ENCODE measurements around the gene TSKU.

The TSKU gene

GRCh38 chr11:76806131-76806530 lies 23.0 kb downstream of the TSKU start:
- DNase-seq (ENCODE audit: low read depth), result no peak
- no peak overlapping the region for H3K4me3 ChIP-seq (ENCODE audit: low read length)
- no peak for TF ChIP-seq CTCF (IDR thresholded peaks at IDR 0.05; ENCODE audit: insufficient read depth, low read depth, low read length, missing control alignments)

DNA sequence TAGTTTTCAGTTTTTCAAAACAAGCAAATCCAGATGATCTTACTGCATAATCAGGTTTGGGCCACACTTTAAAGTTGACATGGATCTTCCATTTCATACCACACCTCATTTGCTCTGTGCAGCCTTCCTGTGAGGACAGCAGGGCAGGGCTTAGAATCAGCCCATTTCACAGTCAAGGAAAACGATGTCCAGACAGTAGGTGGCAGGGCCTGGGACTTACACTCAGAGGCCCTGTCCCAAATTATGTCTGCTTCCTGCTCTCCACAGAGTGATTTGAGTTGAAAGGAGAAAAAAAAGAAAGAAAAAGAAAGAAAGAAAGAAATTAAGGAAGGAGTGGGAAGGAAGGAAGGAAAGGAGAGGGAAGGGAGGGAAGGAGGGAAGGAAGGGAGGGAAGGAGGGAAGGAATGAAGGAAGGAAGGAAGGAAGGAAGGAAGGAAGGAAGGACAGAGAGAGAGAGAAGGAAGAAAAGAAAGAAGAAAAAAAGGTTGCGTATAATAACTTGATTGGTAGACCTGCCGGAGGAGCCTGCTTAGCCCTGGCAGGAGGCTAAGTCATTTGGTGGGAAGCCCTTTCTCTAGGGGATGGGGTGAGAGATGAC lies 23.6 kb downstream of the TSKU start:
- TF ChIP-seq CTCF (IDR thresholded peaks at IDR 0.05; ENCODE audit: insufficient read depth, low read depth, low read length, missing control alignments), result no peak
- H3K4me3 ChIP-seq (ENCODE audit: low read length), result no peak overlapping the region
- no peak for DNase-seq (ENCODE audit: low read depth)

DNA sequence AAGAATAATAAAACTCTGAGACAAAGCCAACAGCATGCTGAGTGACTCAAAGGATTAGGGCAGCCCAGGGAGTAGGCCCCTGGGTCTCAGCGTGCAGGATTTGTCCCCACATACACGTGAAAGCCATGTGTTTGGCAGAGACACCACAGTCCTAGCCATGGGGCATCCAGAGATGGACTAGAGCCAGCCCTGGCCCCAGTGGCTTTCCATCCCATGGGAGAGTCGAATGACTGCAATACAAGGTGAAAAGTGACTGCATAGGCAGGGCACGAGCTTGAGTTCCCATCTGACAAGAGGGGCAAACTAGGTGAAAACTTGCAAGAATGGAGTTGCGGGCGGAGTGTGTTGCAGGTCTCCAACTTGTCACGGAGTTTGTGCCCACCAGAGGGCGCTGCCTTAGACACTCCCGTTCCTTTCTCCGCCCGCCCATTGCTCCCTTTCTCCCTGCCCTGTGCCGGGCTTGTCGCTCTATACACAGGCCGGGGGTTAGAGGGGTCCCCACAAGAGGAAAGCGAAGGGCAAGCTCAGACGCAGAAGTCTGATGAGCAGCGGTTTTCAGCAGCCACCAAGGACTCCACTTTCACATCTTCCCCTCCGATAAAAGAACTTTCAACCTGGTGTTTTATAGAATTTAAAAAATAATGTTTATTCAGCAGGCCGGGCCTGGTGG lies 24.2 kb downstream of the TSKU start:
- DNase-seq (ENCODE audit: low read depth), result peak; percentile 80
- peak; percentile 71 for TF ChIP-seq CTCF (IDR thresholded peaks at IDR 0.05; ENCODE audit: insufficient read depth, low read depth, low read length, missing control alignments)

DNA sequence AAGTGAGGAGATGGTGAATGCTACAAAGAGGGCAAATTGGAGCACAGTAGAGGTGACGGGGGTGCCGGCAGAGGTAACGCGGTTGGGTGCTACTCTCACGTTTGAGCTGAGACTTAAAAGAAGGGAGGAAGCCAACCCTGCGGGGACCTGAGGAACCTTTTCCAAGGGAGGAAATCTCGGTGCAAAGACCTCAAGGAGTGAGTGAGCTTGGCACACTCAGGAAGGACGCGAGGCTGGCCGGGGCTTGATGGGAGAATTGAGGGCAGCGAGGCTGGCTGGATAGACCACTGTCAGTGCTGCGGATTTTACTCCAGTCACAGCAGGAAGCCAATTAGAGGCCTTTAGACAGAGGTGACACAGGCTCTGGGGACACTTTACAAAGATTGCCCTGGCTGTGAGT lies 25.0 kb downstream of the TSKU start:
- TF ChIP-seq CTCF (IDR thresholded peaks at IDR 0.05; ENCODE audit: insufficient read depth, low read depth, low read length, missing control alignments), result no peak
- H3K4me3 ChIP-seq (ENCODE audit: low read length), result no peak overlapping the region
- no peak for DNase-seq (ENCODE audit: low read depth)

More for the DNA sequence above, 24.2 kb downstream of the TSKU start:
- no peak overlapping the region for H3K4me3 ChIP-seq (ENCODE audit: low read length)

DNA sequence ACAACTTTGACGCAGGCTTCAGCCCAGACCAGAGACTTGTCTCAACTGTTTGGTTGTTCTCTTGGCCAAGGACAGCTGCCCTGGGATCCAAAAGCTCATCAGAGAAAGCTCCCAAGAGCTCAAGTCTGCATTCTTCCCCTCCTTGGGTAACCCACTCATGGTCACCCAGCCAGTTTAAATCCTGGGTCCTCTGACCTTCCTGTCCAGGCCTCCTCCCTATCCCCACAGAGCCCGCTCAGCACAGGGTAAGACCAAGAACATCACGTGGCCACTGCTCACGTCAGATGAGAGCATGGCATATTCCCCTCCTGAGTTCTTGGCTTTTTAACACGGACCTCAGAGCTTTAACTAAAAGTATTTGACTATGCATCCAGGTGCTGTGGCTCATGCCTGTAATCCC lies 25.8 kb downstream of the TSKU start:
- DNase-seq (ENCODE audit: low read depth), result no peak
- H3K4me3 ChIP-seq (ENCODE audit: low read length), result no peak overlapping the region
- TF ChIP-seq CTCF (IDR thresholded peaks at IDR 0.05; ENCODE audit: insufficient read depth, low read depth, low read length, missing control alignments), result no peak

DNA sequence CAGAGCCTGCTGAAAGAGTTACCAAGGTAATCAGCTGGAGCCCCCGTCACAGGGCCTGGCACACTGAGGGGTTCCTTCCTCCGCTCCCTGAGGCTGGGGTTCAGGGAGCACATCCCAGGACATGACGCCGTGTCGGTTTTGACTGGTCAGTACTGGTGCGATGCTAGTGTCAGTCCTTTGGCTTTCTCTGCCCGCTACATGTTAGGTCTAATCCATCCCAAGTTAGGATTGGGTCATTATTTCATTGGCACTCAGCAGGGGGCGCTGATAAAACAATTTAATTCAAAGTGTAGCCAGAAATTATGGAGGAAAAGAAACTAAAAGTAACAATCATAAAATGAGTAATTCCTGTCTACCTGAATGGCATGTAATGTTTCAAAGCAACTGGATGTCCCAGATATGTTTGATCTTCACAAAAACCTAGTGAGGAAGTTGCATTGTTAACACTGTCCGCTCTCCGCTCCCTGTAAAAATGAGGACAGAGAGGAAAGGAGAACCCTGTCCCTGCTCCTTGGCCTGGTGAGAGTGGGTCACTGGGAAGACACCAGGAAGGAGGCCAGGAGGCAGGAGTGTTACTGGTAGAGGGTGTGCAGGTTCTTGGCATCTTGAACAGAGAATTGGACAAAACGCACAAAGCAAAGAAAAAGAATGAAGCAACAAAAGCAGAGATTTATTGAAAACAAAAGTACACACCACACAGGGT lies 27.1 kb downstream of the TSKU start:
- H3K4me3 ChIP-seq (ENCODE audit: low read length), result no peak overlapping the region
- peak; percentile 47 for DNase-seq (ENCODE audit: low read depth)
- peak; percentile 63 for TF ChIP-seq CTCF (IDR thresholded peaks at IDR 0.05; ENCODE audit: insufficient read depth, low read depth, low read length, missing control alignments)

Measured in epithelial cell of esophagus (primary cell).